Globus pallidus (tissue), 1 donor: Measurements from ENCODE around the gene NCBP1.
"Not testable (repeated sequence)": the region's sequence is repeated elsewhere in the genome, so short reads cannot be mapped to it uniquely, and the experiment has no call there.

Experiments
- DNase-seq: peaks from one replicate; pipeline ENCODE4 v3.0.0-alpha.2; 2015; ENCODE audit warnings: low spot score

Gene NCBP1, protein sequence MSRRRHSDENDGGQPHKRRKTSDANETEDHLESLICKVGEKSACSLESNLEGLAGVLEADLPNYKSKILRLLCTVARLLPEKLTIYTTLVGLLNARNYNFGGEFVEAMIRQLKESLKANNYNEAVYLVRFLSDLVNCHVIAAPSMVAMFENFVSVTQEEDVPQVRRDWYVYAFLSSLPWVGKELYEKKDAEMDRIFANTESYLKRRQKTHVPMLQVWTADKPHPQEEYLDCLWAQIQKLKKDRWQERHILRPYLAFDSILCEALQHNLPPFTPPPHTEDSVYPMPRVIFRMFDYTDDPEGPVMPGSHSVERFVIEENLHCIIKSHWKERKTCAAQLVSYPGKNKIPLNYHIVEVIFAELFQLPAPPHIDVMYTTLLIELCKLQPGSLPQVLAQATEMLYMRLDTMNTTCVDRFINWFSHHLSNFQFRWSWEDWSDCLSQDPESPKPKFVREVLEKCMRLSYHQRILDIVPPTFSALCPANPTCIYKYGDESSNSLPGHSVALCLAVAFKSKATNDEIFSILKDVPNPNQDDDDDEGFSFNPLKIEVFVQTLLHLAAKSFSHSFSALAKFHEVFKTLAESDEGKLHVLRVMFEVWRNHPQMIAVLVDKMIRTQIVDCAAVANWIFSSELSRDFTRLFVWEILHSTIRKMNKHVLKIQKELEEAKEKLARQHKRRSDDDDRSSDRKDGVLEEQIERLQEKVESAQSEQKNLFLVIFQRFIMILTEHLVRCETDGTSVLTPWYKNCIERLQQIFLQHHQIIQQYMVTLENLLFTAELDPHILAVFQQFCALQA

DNA sequence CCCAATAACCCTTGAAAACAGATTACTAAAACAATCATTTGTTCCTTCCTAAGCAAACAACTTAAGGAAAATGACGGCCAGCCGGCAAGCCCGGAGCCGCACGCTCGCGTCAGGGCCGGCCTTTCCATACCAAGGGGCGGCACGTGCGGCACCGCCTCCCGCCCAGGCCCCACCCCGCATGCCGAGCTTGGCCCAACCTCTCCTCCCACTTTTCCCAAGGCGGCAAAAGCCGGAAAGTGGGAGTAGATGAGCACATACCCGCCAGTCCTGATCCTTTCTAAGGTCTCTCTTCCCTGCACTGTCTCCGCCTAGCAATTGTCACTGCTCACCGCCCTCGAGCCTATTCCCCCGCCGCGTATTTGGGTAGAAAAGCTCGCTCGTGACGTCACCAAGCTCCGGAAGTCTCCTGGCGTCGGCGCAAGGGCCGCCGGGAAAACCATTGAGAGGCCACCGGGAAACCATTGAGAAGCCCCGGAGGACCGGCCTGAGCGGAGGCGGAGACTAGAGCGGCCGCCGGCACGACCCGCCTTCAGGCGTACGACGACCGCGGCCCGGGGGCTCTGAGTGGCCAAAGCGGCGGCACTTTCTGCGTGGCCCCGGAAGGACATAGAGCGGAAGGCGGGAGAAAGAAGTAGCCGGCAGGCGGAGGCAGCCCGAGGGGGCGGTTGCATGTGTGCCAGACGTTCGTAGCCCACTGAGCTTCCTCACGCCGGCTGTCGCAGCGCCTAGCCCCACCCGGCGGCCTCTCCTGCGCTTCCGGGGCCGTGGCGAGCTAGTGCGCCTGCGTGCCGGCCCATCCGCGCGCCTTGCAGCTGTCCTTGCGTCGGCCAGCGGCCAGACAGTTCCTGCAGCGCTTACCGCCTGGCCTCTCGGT is at the start of gene NCBP1, which contains the start of gene TSTD2:
Gene NCBP1, plus strand, starts transcription at position 837 of the 874 bp plus-strand sequence. CDS start 61 bp downstream, outside the sequence.
Gene TSTD2, minus strand, starts transcription at position 384 of the 874 bp plus-strand sequence. CDS start 5,806 bp downstream, outside the sequence.
- DNase-seq, result peak; percentile 98

DNA sequence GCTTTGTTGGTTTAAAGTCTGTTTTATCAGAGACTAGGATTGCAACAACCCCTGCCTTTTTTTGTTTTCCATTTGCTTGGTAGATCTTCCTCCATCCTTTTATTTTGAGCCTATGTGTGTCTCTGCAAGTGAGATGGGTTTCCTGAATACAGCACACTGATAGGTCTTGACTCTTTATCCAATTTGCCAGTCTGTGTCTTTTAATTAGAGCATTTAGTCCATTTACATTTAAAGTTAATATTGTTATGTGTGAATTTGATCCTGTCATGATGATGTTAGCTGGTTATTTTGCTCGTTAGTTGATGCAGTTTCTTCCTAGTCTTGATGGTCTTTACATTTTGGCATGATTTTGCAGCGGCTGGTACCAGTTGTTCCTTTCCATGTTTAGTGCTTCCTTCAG is 48.8 kb upstream of the NCBP1 start:
- DNase-seq, result not testable (repeated sequence)

DNA sequence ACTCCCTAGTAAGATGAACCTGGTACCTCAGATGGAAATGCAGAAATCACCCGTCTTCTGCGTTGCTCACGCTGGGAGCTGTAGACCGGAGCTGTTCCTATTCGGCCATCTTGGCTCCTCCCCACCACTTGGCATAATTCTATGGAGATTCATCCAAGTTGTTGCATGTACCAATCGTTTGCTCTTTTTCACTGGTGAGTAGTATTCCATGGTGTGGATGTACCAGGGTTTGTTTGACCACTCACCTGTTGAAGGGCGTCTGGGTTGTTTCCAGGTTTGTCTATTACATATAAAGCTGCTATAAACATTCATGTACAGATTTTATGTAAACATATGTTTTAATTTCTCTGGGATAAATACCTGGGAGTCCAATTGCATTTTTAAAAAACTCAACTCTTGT is 46.7 kb upstream of the NCBP1 start:
- not testable (repeated sequence) for DNase-seq

DNA sequence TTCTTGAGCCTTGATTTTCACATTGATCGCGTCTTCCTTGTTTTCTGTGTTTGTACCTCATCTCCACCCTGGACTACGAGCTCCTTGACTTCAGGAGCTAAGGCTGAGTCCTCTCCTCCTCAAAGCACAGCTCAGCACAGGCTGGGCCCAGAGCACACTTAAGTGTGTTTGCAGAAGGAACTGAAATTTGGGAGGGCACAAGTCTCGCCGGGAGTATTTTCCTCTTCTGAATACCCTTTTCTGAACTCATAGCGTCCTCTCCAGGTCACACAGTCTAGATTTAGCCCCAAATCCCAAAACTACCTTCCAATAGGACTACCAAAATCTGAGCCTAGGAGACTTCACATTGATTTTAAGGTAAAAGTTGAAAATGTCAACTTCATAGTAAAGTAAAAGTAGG is 42.1 kb upstream of the NCBP1 start:
- no peak for DNase-seq

DNA sequence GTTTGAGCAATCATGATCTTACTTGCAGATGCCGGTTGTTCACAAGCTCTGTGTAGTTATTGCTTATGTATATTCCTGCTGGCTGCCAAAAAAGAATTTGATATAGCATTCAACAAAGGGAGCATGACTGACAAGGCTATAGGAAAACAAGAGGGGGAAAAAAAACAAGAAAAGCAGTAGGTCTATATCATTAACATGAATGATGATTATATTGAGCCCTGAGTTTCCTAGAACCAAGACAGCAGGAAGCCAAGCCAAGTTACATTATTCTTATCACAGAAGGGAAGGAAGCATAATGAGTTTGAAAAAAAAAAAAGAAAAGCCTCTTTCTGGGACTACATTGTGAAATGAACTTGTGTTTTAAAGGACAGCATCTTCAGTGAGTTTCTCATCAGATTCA is 41.5 kb upstream of the NCBP1 start:
- DNase-seq, result no peak

DNA sequence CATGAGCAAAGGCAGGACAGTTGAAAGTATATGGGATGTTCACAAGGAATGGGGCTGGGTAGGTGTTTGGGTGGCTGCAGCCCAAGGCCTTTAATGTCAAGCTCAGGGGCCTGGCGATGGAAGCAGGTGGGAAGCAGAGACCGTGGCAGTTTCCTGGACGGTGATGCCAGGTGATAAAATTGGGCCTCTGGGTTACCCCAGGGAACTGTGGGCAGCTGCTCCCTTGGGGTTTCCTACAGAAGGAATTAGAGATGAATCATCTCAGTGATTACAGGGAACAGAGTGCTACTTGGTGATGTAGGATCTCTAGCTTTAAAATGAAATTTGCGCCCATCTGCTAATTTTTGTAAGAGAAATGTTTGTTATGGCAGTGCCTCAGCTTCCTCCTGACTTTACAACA is 39.7 kb upstream of the NCBP1 start:
- DNase-seq, result no peak

DNA sequence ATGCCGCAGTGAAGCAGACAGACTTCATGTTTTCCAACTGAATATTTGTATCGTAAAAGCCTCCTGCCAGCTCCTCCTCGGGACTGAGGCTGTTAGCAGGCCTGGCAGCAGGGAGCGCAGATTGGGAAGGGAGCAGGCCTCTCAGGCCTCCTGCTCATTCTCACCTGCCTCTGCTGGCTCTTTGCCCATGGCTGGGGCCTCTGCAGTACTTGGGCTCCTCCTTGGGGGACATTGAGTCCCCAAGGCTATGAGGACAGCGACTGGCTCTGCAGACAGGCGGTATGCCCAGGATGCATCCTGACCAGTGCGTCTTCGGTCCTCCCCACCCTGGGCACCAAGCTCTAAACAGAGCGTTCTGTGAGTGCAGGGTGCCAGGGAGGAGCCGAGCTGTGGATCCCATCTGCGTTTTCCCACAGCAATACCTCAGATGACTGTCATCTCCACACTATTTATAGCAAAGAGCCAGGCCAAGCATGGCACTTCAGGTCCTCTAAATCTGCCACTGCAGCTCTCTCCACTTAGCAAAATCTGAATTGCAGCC is 39.2 kb upstream of the NCBP1 start:
- DNase-seq, result no peak

DNA sequence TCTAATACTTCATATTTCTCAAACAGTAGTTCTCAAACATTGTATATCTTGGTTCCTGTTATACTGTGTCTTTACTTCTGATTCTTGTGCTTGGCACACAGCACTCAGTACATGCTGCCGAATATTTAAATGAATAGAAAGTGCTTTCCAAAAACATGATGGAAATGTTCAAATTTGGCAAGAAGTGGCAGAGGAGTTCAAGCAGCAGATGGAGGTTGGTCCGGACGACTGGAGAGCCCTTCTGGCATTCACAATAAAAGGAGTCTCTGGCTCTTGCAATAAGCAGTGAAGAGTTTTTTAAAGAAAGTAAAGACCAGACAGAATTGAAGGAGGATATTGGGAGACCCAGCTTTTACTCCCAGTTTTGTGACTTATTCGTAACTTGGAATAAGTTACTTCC is 36.7 kb upstream of the NCBP1 start:
- no peak for DNase-seq

DNA sequence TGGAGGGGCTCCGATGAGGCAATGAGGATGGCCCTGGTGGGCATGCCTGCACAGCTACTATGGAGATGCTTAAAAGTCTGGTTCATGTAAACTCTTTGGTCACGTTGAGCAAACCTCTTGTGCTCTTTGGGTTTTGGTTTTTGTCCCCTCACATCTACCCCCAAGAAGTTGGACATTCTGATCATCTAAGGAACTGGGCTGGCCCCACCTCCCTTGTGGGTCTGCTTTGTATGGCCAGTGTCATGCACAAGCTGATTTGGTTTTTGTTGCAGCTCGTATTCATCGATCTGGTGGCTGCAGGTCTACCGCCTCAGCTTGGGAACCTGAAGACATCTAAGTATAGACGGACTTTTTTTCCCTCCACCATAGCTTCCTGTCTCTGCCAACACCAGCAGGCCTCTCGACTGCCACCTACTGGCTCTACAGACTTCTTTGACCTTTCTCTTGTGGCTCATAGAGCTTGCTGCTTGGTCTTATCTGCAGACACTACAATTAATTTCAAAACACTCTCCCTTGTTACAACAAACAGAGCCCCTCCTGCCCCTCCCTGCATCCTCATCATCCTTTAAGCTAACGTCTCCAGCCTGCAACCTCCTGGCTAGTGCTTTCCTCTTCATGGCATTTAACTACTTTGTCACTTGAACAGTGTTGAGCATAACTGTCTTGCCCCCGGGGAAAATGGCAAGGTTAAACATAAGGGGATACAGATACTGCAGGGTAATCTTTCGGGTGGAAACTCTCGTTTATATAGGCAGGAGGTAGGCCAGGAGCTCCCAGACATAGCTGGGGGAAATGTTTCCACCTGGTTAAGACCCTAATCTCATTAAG is 34.9 kb upstream of the NCBP1 start:
- DNase-seq, result peak; percentile 82

DNA sequence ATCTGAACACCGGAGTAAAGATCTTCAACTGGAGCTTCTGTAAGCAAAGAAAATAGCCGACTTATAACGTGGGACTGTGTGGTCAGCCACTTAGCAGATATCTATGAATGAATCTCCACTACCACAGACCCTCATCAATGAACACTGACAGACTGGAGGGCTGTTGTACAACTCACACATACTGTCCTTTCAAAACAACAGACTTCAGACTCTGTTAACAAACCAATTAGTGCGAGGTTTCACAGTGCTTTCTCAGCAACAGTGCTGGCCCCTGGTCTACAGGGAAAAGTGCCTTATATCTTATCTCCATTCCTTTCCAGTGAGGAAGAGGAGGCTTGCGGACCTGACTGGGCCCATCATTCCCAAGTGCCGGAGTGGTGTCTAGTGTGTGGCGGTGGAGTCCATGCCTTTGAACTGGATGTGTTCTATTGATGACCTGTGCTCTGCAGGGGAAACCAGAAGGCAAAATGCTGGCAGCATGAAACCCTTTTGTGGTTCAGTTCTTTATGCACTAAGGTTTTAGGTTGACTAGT is 34.2 kb upstream of the NCBP1 start:
- DNase-seq, result no peak

DNA sequence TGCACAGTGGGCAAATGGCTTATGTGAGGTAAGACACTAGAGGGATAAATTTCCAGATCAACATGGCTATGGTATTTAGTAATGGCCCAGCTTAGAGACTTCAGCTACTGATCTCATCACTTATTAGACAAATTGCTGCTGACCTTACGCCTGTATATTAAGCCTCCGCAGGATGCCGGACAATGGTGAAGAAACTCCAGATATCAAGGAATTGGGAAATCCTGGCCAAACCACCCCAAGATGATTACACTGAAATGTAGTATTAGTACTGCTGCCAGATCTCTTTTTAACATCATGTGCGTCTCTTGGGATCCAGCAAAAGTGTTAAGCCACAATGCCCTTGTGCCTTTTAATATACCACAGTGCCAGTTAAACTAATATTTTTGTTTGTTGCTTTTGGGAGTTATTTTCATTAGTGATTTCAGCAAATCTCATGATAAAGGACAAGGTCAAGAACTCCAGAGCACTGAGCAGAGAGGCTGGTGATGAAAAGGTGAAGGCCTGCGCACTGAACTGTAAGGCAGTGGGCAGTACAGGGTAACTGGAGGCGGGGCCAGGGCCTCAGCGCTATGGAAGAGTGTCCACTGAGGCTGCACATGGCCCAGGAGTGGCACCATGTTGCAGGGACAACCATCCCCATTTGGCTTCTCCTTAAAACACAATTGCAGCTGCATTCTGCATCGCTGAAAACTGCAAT is 32.9 kb upstream of the NCBP1 start:
- DNase-seq, result no peak

DNA sequence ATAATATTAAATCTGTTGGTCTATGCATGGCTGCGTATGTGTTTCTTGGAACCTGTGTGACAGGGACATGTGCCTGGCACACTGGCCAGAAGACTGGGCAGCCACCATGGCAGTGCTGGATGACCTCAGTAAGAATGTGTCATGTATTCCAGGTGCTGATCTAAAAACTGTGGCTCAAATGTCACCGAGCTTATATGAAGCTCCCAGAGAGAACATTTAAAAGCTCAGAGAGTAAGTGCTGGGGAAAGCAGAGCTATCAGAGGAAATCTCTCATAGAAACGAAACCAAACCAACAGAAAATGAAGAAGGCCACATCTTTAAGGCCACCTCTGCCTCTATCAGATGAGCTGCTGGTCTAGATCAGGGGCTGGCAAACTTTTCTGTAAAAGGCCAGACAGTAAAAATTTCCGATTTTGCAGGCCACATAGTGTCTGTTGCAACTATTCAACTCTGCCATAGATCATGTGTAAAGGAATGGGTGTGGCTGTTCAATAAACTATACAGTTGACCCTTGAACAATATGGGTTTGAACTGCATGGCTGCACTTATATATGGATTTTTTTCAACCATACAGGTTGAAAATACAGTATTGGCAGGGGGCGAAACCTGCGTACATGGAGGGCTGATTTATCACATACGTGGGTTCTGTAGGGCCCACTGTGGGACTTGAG is 32.3 kb upstream of the NCBP1 start:
- DNase-seq, result no peak

DNA sequence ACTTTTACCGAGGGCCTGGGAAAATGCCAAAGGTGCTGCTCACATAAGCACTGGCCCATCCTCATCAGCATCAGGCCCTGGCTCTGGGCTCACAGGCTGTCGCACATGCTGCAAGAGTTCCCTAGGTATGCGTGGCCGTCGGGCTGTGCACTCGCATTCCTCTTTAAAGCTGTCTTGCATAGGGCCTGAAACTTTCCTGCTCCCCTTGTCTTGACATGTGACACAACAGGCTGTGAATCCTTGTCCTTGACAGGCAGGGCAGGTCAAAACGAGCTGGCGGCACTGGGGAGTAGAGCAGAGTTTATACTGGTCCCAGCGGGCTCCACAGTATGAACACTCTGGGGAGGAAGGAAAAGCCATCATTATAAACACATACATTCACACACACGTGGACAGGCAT is 31.2 kb upstream of the NCBP1 start:
- no peak for DNase-seq

DNA sequence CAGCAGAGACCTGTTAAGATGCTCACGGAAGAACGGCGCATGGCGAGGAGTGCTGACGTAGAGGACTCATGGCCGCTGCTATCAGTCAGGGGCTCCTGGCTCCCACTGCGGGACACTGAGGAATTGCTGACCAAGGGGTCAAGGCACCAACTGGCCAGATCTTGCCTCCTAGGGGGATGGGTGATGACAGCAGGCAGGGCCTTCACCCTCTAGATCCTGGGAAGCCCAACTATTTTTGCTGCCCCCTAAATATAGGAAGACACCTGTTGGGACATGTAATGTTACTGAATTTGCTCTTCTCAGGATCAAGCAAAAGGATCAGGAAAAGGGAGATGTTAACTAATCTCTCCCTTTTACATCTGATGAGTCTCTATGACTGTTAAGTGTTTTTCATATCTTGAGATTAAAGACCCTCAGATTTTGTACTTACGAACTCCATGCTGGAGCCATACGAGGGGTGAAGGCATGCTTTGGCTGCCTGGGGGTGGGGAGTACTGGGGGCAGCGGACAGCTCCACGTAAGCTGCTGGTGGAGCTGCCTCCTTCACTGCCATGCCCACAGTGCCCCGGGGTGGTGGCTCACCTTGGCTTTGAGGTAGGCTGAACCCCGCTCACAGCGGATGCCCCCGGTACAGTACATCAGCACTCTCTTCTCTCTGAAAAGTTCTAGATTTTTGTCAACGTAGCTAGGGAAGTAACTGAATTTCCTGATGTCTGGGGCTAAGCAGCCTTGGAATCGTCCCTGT is 28.5 kb upstream of the NCBP1 start:
- no peak for DNase-seq

DNA sequence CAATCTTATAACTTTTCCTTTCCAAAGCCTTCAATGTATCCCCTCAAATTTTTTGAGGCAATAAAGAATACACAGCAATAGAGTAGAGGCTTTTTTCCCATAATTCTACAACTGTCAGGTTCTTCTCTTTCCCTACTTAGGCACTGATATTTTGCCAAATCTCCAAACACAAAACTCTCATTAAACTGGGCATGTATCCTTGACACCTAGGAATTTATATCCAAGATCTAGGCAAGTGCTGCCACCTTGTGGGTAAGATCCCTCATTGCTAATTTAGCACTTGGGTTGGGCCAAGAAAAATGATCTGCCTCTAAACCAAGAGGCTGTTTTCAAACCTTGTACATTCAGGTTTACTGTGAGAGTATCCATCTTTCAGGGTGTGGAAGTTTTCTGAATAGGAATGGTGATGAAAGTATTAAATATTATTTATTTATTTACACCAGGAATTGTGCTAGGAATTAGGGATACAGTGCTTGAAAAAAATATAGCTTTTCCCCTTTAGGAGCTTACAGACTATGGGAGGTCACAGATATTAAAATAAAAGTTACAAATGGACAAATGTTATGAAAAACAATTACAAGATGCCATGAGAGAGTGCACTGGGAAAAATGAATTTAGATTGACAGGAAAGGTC is 18.1 kb upstream of the NCBP1 start:
- peak; percentile 72 for DNase-seq

DNA sequence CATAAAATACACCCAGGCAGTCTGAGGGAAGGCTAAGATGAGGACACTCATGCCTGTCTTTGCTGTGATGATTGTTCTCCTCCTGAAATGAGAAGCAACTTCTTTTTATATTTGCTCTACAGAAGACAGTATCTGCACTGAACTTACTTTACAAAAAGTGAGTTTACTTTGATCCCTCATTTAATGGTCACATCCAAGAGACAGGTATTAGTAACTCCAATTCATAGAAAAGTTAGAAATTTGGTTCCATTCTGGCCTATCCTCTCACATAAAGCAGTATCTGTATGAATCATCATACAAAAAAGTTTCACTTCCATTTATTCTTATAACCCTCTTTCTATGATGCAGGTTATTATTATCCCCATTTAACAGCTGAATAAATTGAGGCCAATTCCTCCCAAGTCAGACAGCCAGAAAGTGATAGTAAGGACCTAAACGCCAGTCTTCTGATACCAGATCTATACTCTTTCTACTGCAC is 15.6 kb upstream of the NCBP1 start:
- DNase-seq, result no peak

DNA sequence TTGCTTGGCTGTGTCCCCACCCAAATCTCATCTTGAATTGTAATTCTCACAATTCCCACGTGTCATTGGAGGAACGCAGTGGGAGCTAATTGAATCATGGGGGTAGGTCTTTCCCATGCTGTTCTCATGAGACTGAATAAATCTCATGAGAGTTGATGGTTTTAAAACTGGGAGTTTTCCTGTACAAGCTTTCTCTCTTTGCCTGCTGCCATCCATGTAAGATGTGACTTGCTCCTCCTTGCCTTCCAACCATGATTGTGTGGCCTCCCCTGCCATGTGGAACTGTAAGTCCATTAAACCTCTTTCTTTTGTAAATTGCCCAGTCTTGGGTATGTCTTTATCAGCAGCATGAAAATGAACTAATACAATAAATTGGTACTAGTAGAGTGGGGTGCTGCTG is 13.6 kb upstream of the NCBP1 start:
- not testable (repeated sequence) for DNase-seq

DNA sequence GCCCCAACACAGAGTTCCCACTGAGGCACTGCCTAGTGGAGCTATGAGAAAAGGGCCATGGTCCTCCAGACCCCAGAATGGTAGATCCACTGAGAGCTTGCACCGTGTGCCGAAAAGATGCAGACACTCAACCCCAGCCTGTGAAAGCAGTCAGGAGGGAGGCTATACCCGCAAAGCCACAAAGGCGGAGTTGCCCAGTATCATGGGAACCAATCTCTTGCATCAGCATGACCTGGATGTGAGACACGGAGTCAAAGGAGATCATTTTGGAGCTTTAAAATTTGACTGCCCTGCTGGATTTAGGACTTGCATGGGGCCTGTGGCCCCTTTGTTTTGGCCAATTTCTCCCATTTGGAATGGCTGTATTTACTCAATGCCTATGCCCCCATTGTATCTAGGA is 11.1 kb upstream of the NCBP1 start:
- not testable (repeated sequence) for DNase-seq
